CD4-positive, alpha-beta T cell treated with Interferon alpha-2 for 1 hour (primary cell): ENCODE measurements around the gene COQ6.
"Not testable (repeated sequence)": the region's sequence is repeated elsewhere in the genome, so short reads cannot be mapped to it uniquely, and the experiment has no call there.

Experiments used
- DNase-seq, 2 donors: peaks; one replicate each; pipeline ENCODE4 v3.0.0-alpha.2; 2020 to 2022

COQ6 gene

DNA sequence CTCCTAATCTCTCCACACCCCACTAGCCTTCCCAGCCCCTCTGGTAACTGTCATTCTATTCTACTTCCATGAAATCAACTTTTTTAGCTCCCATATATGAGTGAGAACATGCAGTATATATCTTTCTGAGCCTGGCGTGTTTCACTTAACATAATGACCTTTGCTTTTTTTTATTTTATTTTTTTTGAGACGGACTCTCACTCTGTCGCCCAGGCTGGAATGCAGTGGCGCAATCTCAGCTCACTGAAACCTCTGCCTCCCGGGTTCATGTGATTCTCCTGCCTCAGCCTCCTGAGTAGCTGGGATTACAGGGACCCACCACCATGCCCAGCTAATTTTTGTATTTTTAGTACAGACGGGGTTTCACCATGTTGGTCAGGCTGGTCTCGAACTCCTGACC is 38.6 kb downstream of the COQ6 start:
- not testable (repeated sequence) for DNase-seq

GRCh38 chr14:73991092-73991491 is 41.0 kb downstream of the COQ6 start:
- DNase-seq: no peak

DNA sequence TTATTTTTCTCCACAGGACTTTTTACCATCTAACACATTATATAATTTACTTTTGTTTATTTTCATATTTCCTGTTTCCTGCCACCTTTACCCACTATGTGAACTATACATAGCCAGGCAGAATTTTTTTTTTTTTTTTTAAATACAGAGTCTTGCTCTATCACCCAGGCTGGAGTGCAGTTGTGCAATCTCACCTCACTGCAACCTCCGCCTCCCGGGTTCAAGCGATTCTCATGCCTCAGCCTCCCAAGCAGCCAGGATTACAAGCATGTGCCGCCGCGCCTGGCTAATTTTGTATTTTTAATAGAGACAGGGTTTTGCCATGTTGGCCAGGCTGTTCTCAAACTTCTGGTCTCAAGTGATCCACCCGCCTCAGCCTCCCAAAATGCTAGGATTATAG is 44.8 kb downstream of the COQ6 start:
- DNase-seq: not testable (repeated sequence)

GRCh38 chr14:73995977-73996378 is 45.9 kb downstream of the COQ6 start:
- DNase-seq: no peak

DNA sequence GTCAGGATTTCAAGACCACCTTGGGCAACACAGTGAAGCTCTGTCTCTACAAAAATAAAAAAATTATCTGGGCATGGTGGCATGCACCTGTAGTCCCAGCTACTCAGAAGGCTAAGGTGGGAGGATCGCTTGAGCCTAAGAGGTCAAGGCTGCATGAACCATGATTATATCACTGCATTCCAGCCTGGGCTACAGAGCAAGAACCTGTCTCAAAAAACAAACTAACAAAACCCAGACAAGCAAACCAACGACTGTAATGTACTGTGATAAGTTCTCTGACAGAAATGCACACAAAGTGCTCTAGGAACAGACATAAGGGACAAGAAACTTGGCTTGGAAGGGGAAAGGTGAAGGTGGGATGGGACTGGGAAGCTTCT is 46.6 kb downstream of the COQ6 start:
- DNase-seq: no peak

GRCh38 chr14:73997108-73997943 is 47.2 kb downstream of the COQ6 start:
- no peak for DNase-seq

GRCh38 chr14:73997944-73998447 is 47.9 kb downstream of the COQ6 start:
- DNase-seq: no peak

DNA sequence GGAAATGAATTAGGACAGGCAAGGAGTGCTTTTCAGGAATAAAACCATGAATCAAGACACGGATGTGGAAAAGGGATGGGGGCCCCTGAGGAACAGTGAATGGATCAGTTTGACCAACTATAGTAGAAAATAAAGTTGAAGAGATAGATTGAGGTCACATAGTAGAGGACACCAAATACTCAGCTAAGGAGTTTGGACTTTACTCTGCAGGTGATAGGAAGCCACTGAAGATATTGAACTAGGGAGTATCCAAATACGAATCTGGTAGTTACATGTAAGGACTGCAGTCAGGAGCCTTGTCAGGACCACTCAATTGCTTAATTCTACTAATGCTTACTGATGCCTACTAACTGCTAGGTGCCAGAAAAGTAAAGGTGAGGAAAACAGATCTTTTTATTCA is 48.6 kb downstream of the COQ6 start:
- no peak for DNase-seq

- DNase-seq: not testable (repeated sequence)
These were observed 55.6 kb downstream of the COQ6 start for GRCh38 chr14:74005664-74006063.

DNA sequence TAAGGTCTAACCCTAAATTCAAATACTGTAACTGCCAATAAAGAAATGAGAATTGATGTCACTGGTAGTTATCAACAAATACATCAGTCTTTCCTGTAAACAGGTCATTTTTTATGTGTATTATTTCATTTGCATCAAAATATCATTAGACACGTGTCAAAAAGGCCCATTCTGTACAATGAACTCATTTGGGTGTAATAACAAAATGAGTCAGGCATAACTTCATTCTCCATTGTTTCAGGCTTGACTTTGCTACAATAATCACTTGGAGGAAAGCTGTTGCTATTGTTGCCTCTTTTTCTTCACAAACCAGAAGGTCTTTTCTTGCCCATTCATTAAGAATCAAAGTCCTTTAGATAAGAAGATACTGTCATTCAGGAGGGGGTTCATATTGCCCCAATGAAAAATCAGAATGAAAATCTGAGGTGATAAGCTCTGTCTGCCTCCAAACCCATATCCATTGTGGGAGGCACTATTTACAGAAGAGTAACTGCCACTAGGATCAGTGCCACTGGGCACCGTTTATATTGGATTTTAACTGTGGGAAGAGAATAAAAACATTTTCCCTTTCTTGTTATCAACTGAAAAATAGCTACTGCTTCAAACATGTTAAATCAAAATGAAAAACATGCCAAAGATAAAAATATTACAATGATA is 58.9 kb downstream of the COQ6 start:
- DNase-seq: no peak
